ENCODE measurements around the gene PALM.

GRCh38 chr19:768424-768823 lies 59.7 kb downstream of the PALM start:
- no peak for TF ChIP-seq CTCF (IDR thresholded peaks at IDR 0.05)
- no peak for TF ChIP-seq EMX1 (CRISPR knock-in tag; IDR thresholded peaks at IDR 0.05)
- TF ChIP-seq ZNF532 (CRISPR knock-in tag; IDR thresholded peaks at IDR 0.05; ENCODE audit: borderline replicate concordance): no peak
- TF ChIP-seq GRHL2 (CRISPR knock-in tag; IDR thresholded peaks at IDR 0.05; ENCODE audit: insufficient replicate concordance, severe bottlenecking): no peak
- no peak for TF ChIP-seq ATF1 (CRISPR knock-in tag; IDR thresholded peaks at IDR 0.05)
- no peak for TF ChIP-seq GTF2I (CRISPR knock-in tag; conservative IDR thresholded peaks at IDR 0.05)

Data from WTC11 (cell line).